ENCODE results near the gene COTL1.

COTL1 gene

DNA sequence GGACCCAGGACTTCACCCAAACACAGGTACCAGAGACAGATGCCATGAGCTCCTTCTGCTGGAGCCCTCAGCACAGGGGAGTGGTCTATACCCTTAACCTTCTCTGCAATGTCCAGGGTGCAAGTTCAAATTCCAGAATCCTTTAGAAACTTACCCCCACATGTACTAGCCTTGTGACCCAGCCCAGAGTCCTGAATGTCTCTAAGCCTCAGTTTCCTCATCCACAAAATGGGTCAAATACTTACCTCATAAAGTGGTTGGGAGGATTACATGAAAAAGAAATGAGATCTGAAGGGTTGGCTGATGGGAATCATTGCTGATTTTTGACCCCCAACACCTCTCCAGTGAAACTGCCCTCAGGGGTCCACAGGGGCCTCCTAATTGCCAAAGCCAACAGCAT, 21.7 kb downstream of the COTL1 start:
- no peak for DNase-seq (ENCODE audit: low read depth)

GRCh38 chr16:84595052-84595481, 22.8 kb downstream of the COTL1 start:
- DNase-seq (ENCODE audit: low read depth): no peak

- DNase-seq (ENCODE audit: low read depth): no peak
Observed at GRCh38 chr16:84594725-84595038, 23.2 kb downstream of the COTL1 start.

- DNase-seq (ENCODE audit: low read depth): no peak
Observed at GRCh38 chr16:84593825-84594724, 23.8 kb downstream of the COTL1 start.

GRCh38 chr16:84592718-84593117, 25.2 kb downstream of the COTL1 start:
- DNase-seq (ENCODE audit: low read depth): no peak

- no peak for DNase-seq (ENCODE audit: low read depth)
Observed at GRCh38 chr16:84589975-84590719, 27.7 kb downstream of the COTL1 start.

- DNase-seq (ENCODE audit: low read depth): no peak
Observed at GRCh38 chr16:84588991-84589390, 28.9 kb downstream of the COTL1 start.

DNA sequence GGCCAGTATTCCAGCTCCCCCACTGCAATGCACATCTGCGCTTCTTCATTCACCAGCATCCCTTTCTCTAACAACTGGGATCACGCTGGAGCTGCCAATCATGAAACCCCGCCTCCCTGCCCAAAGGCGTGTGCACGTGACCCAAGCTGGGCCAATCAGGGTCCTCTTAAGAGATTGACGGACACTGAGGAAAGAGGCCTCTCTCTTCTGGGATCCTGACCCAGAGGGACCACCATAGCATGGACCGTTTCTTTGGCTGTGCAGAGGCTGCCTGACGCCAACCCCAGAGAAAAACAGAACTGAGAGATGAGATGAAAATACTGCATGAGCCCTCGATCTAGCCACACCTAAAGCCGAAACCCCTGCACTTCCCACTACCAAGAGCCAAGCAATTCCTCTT, 32.0 kb downstream of the COTL1 start:
- DNase-seq (ENCODE audit: low read depth): no peak

GRCh38 chr16:84585467-84585866, 32.4 kb downstream of the COTL1 start:
- no peak for DNase-seq (ENCODE audit: low read depth)

DNA sequence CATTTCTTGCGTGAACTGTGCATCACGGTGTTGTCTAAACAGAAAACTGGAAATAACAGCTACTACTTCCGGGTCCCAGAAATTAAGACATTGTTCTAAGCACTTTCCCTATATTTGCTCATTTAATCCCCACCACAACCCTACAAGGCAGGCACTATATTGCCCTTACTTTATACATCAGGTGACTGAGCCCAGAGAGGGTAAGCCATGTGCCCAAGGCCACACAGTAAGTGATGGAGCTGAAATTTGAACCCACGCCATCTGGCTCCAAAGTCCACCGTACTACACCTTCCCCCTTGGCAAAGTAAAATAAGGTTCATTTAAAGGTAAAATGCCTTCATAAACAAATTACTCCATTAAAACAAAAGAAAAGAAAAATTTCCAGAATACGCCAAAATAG, 33.2 kb downstream of the COTL1 start:
- no peak for DNase-seq (ENCODE audit: low read depth)

GRCh38 chr16:84583995-84584394, 33.9 kb downstream of the COTL1 start:
- no peak for DNase-seq (ENCODE audit: low read depth)

- no peak for DNase-seq (ENCODE audit: low read depth)
Observed at GRCh38 chr16:84582958-84583516, 34.8 kb downstream of the COTL1 start.

DNA sequence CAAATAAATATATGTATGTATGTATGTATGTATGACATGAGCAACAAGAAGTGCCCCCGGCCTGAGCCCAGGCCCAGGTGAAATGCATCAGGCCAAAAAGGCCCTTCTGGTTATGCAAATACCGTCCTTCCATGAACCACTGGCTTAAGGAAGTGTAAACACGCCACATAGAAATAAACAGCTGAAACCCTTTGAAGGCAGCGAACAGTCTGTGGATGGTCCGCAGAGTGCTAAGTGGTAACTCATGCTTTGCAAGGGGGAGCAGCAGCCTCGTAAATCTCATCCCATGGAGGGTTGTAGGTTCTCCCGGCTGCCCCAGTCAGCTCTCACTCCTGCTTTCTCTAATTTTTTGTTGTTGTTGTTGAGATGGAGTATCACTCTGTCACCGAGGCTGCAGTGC, 36.7 kb downstream of the COTL1 start:
- DNase-seq (ENCODE audit: low read depth): no peak

GRCh38 chr16:84579936-84580335, 37.9 kb downstream of the COTL1 start:
- DNase-seq (ENCODE audit: low read depth): no peak

DNA sequence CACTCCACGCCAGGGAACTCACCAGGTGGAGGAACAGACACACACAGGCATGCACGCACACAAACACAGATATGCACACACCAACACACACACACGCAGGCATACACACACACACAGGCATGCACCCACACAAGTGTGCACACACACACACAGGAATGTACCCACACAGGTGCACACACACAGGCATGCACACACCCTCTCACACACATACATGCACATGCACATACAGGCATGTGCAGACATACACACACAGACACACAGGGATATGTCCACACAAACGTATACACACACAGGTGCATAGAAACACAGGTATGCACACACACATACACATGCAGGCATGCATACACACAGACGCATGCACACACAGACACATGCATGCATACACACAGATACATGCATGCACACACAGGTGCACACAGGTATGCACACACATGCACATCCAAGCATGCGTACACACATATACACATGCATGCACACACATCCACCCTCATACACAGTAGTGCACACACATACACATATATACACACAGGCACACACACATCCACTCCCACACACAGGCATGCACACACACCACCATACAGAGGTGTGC, 39.2 kb downstream of the COTL1 start:
- no peak for DNase-seq (ENCODE audit: low read depth)

DNA sequence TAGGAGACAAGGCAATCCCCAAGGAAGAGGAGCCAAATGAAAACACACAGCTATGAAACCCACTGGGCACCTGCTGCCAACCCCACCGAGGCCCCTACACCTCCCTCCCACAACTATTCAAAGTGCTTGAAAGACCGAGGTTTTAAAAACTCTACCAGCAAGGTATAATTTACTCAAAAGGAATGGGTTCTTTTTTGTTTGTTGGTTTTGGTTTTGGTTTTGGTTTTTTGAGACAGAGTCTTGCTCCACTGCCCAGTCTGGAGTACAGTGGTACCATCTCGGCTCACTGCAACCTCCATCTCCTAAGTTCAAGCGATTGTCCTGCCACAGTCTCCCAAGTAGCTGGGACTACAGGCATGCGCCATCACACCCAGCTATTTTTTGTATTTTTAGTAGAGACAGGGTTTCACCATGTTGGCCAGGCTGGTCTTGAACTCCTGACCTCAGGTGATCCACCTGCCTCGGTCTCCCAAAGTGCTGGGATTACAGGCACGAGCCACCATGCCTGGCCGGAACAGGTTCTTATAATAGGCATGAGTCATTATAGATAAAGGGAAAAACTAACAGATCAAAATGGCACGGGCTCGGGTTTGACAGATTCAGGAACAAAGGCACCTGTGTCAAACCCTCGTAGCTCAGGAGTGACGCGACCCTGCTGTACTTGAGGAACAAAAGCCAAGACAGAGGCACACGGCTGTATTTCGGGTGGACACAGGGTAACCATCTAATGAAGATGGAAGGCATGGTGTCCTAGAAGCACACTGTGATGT, 40.7 kb downstream of the COTL1 start:
- no peak for DNase-seq (ENCODE audit: low read depth)

DNA sequence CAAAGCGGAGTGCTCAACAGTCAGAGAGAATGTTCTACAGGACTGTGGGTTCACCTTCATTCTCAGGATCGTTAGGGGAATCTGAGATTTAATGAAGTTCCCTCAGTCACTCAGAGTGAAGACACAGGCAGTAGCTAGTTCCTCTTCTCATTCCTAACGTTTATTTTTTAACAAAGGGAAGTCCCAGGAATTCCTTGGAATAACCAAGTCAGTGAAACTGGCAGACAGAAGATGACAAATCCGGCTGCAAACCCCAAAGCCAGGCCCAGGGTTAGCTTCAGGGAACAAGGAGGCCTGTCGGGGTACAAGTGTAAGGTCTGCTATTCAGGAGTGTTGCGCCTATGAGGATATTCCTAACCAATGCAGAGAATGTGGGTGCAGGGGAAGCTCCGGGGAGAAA, 42.0 kb downstream of the COTL1 start:
- no peak for DNase-seq (ENCODE audit: low read depth)

DNA sequence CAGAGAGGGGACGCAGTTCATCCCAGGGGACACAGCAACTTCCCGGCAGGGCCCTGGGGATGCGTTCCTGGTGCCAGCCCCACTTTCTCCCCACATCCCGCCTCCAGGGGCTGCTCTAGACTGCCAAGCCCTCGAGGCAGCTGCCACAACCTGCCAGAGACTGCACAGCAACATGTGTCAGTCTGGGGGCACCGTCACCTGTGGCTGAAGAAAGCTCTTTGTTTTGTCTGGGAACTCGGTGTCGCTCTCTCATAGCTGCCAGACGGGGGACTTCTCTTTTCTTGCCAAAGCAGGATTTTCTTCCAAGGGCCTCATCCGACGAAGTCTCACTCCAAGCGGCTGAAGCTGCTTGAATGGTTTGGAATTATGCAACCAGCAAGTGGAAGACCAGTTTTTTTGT, 43.7 kb downstream of the COTL1 start:
- no peak for DNase-seq (ENCODE audit: low read depth)

- DNase-seq (ENCODE audit: low read depth): no peak
Observed at GRCh38 chr16:84572096-84572495, 45.8 kb downstream of the COTL1 start.

DNA sequence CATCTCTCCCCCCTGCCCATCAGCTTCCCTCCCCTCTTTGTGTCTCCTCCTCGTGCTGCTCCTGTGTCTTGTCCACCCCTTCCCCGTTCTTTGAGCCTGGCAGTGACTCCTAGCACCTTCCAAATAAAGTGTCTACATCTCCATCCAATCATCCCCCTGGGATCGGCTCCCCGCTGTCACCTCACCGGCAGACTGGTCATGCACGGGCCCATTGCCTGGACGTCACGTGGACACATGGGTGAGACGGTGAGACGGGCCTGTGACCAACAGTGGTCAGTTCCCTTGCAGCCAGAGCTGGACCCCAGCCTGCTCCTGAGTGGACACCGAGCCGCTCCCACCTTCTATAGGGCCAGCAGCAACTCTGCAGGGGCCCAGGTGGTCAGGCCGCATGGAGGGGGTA, 46.4 kb downstream of the COTL1 start:
- DNase-seq (ENCODE audit: low read depth): no peak

- no peak for DNase-seq (ENCODE audit: low read depth)
Observed at GRCh38 chr16:84570739-84571403, 47.0 kb downstream of the COTL1 start.
